ENCODE measurements around the gene MAN2A2. TPM values are rescaled to one million over a fixed set of nuclear protein-coding genes. Genes with fewer than 3 reads are reported as not detected.

The MAN2A2 gene
- total RNA-seq, 1 experiment from 2014 or later = 31.0 TPM

GRCh38 chr15:90939756-90940155 is 36.7 kb downstream of the MAN2A2 start:
- Mint-ChIP-seq H3K9me3 (no peaks in the 10 kb centered on the region), H3K4me1 (peaks cover 10% of the 10 kb centered on the region), H3K36me3 (peaks cover 58% of the 10 kb centered on the region), H3K27me3 (ENCODE audit: low read depth) (no peaks in the 10 kb centered on the region), H3K4me3 (no peak overlapping the region), H3K27ac (no peak overlapping the region)
- no peak for ATAC-seq
- TF ChIP-seq FOXP4 (CRISPR knock-in tag; IDR thresholded peaks at IDR 0.05) (no peak), NR2C2 (CRISPR knock-in tag; IDR thresholded peaks at IDR 0.05) (no peak), MLX (CRISPR knock-in tag; IDR thresholded peaks at IDR 0.05) (no peak), IRF2 (CRISPR knock-in tag; IDR thresholded peaks at IDR 0.05; ENCODE audit: borderline replicate concordance, low read depth) (no peak), SMAD4 (CRISPR knock-in tag; IDR thresholded peaks at IDR 0.05) (no peak)
- POLR2A ChIA-PET = no interaction called here
- CTCF ChIA-PET = interaction anchor here (1.2 to 1.6 kb wide), 2 partner anchors 17 to 93 kb away, joined by 5 read pairs; no protein-coding TSS in a partner anchor
- DNase-seq (ENCODE audit: low spot score) = no peak

- Mint-ChIP-seq H3K27ac (no peak overlapping the region), H3K4me1 (peaks cover 6% of the 10 kb centered on the region), H3K9me3 (no peaks in the 10 kb centered on the region), H3K27me3 (ENCODE audit: low read depth) (no peaks in the 10 kb centered on the region), H3K4me3 (no peak overlapping the region), H3K36me3 (peaks cover 64% of the 10 kb centered on the region)
- ATAC-seq = no peak
- DNase-seq (ENCODE audit: low spot score) = no peak
- POLR2A ChIA-PET = no interaction called here
- TF ChIP-seq AR (CRISPR knock-in tag; IDR thresholded peaks at IDR 0.05) (no peak), ATF3 (CRISPR knock-in tag; conservative IDR thresholded peaks at IDR 0.05) (no peak), E2F1 (CRISPR knock-in tag; IDR thresholded peaks at IDR 0.05) (no peak), MAX (CRISPR knock-in tag; IDR thresholded peaks at IDR 0.05) (no peak)
- CTCF ChIA-PET = interaction anchor here (1.5 to 3.6 kb wide), 2 partner anchors 9 to 16 kb away, joined by 9 to 15 read pairs; partner anchors contain the start of gene HDDC3
Measured at GRCh38 chr15:90941038-90941437, 37.9 kb downstream of the MAN2A2 start.

- no peaks in the 10 kb centered on the region for H3K4me1 Mint-ChIP-seq
- no peak overlapping the region for H3K27ac Mint-ChIP-seq
- H3K4me3 Mint-ChIP-seq = no peak overlapping the region
- H3K36me3 Mint-ChIP-seq = peaks cover 67% of the 10 kb centered on the region
- ATAC-seq (no peak), DNase-seq (ENCODE audit: low spot score) (no peak)
- no peaks in the 10 kb centered on the region for H3K9me3 Mint-ChIP-seq
- TF ChIP-seq ATF3 (CRISPR knock-in tag; conservative IDR thresholded peaks at IDR 0.05) (no peak), ZNF232 (CRISPR knock-in tag; IDR thresholded peaks at IDR 0.05) (no peak), ZSCAN18 (CRISPR knock-in tag; IDR thresholded peaks at IDR 0.05) (no peak), ZMAT4 (CRISPR knock-in tag; IDR thresholded peaks at IDR 0.05) (no peak), ZNF423 (CRISPR knock-in tag; IDR thresholded peaks at IDR 0.05) (no peak), HMGA2 (CRISPR knock-in tag; IDR thresholded peaks at IDR 0.05) (no peak)
- CTCF ChIA-PET = interaction anchor here (1.4 to 3.6 kb wide), 3 partner anchors 11 to 15 kb away, joined by 5 to 15 read pairs (median 8); partner anchors contain the start of genes HDDC3 and RCCD1
- POLR2A ChIA-PET = no interaction called here
- no peaks in the 10 kb centered on the region for H3K27me3 Mint-ChIP-seq (ENCODE audit: low read depth)
Measured at GRCh38 chr15:90942354-90943120, 39.4 kb downstream of the MAN2A2 start.

Measured in WTC11 (cell line).